ENCODE measurements around the gene CACNA2D3.

Gene CACNA2D3

GRCh38 chr3:54299169-54299935 is 177.0 kb downstream of the CACNA2D3 start:
- no peak for FAIRE-seq
- DNase-seq (ENCODE audit: insufficient read length, low spot score) = no peak
- no peak for TF ChIP-seq TAF1 (IDR thresholded peaks at IDR 0.05; ENCODE audit: low read depth, low read length)
- TF ChIP-seq POLR2AphosphoS5 (IDR thresholded peaks at IDR 0.05; ENCODE audit: low read depth, low read length) = no peak
- no peak for TF ChIP-seq POLR2A (IDR thresholded peaks at IDR 0.05; ENCODE audit: low read depth, low read length)
- no peak for TF ChIP-seq POU2F2 (IDR thresholded peaks at IDR 0.05; ENCODE audit: low read depth, low read length)
- no peak for TF ChIP-seq SPI1 (IDR thresholded peaks at IDR 0.05; ENCODE audit: low read depth, low read length)
- TF ChIP-seq PAX5 (IDR thresholded peaks at IDR 0.05; ENCODE audit: insufficient read depth, low read length, severe bottlenecking) = no peak

- TF ChIP-seq TAF1 (IDR thresholded peaks at IDR 0.05; ENCODE audit: low read depth, low read length) (no peak), PAX5 (IDR thresholded peaks at IDR 0.05; ENCODE audit: insufficient read depth, low read length, severe bottlenecking) (no peak), POLR2A (IDR thresholded peaks at IDR 0.05; ENCODE audit: low read depth, low read length) (no peak), SPI1 (IDR thresholded peaks at IDR 0.05; ENCODE audit: low read depth, low read length) (no peak), POU2F2 (IDR thresholded peaks at IDR 0.05; ENCODE audit: low read depth, low read length) (no peak), POLR2AphosphoS5 (IDR thresholded peaks at IDR 0.05; ENCODE audit: low read depth, low read length) (no peak)
- DNase-seq (ENCODE audit: insufficient read length, low spot score) (no peak), FAIRE-seq (no peak)
Measured at GRCh38 chr3:54303517-54304375, 181.4 kb downstream of the CACNA2D3 start.

DNA sequence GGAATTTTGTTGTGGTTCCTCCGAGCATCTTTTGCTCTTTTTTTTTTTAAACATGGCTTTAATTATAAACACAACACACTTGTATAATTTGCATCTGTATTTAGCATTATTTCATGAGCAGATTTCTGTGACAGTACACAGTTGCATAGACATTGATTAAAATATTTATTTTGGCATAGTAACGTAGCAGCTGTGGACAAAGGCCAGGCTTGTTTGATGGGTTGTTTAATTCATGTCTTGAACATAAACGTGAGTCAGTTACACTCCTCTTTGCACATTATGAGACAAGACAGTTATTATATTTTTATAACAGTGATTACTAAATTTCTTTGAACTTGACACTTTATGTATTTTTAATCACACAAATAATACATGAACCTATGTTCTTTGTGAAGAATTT is 182.5 kb downstream of the CACNA2D3 start:
- TF ChIP-seq TAF1 (IDR thresholded peaks at IDR 0.05; ENCODE audit: low read depth, low read length) (no peak), SPI1 (IDR thresholded peaks at IDR 0.05; ENCODE audit: low read depth, low read length) (no peak), POU2F2 (IDR thresholded peaks at IDR 0.05; ENCODE audit: low read depth, low read length) (no peak), POLR2A (IDR thresholded peaks at IDR 0.05; ENCODE audit: low read depth, low read length) (no peak), POLR2AphosphoS5 (IDR thresholded peaks at IDR 0.05; ENCODE audit: low read depth, low read length) (no peak), PAX5 (IDR thresholded peaks at IDR 0.05; ENCODE audit: insufficient read depth, low read length, severe bottlenecking) (no peak)
- FAIRE-seq = no peak
- no peak for DNase-seq (ENCODE audit: insufficient read length, low spot score)

DNA sequence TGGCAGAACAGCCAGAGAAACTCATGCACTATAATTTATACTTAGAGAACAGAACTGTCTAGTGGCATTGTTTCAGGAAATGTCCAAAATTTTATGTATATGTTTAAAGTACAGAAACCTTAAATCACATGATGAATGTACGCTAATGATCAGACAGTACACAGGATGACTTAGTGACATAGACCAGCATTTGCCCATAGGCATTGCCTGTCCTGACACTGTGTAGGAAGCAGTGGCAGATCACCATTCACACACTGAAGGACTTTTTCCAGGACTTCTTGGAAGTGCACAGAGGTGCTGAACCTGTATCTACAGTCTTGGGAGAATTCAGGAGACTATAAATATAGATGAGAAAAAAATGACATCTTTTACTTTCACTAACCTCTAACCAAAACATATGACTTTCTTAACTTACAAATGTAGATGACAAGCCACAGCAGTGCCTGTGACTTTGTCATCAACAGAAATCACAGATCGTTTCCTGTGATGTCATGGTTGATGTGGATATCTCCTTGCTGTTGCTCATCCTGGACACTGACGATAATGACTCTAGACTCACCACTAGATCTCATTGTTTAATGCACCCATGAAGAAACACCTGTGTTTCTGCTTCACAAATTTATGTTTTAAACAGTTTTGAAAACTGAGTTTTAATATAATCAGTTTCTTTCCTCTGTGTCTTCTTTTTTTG is 183.2 kb downstream of the CACNA2D3 start:
- no peak for TF ChIP-seq POLR2A (IDR thresholded peaks at IDR 0.05; ENCODE audit: low read depth, low read length)
- no peak for TF ChIP-seq POLR2AphosphoS5 (IDR thresholded peaks at IDR 0.05; ENCODE audit: low read depth, low read length)
- no peak for TF ChIP-seq SPI1 (IDR thresholded peaks at IDR 0.05; ENCODE audit: low read depth, low read length)
- TF ChIP-seq PAX5 (IDR thresholded peaks at IDR 0.05; ENCODE audit: insufficient read depth, low read length, severe bottlenecking) = no peak
- no peak for TF ChIP-seq TAF1 (IDR thresholded peaks at IDR 0.05; ENCODE audit: low read depth, low read length)
- TF ChIP-seq POU2F2 (IDR thresholded peaks at IDR 0.05; ENCODE audit: low read depth, low read length) = no peak
- no peak for FAIRE-seq
- DNase-seq (ENCODE audit: insufficient read length, low spot score) = no peak

- TF ChIP-seq POLR2A (IDR thresholded peaks at IDR 0.05; ENCODE audit: low read depth, low read length) = no peak
- TF ChIP-seq SPI1 (IDR thresholded peaks at IDR 0.05; ENCODE audit: low read depth, low read length) = no peak
- TF ChIP-seq PAX5 (IDR thresholded peaks at IDR 0.05; ENCODE audit: insufficient read depth, low read length, severe bottlenecking) = no peak
- TF ChIP-seq POLR2AphosphoS5 (IDR thresholded peaks at IDR 0.05; ENCODE audit: low read depth, low read length) = no peak
- no peak for TF ChIP-seq POU2F2 (IDR thresholded peaks at IDR 0.05; ENCODE audit: low read depth, low read length)
- TF ChIP-seq TAF1 (IDR thresholded peaks at IDR 0.05; ENCODE audit: low read depth, low read length) = no peak
- FAIRE-seq (no peak), DNase-seq (ENCODE audit: insufficient read length, low spot score) (no peak)
Measured at GRCh38 chr3:54307566-54308180, 185.3 kb downstream of the CACNA2D3 start.

- DNase-seq (ENCODE audit: insufficient read length, low spot score) (no peak), FAIRE-seq (no peak)
- no peak for TF ChIP-seq POLR2AphosphoS5 (IDR thresholded peaks at IDR 0.05; ENCODE audit: low read depth, low read length)
- no peak for TF ChIP-seq POU2F2 (IDR thresholded peaks at IDR 0.05; ENCODE audit: low read depth, low read length)
- TF ChIP-seq TAF1 (IDR thresholded peaks at IDR 0.05; ENCODE audit: low read depth, low read length) = no peak
- TF ChIP-seq POLR2A (IDR thresholded peaks at IDR 0.05; ENCODE audit: low read depth, low read length) = no peak
- no peak for TF ChIP-seq PAX5 (IDR thresholded peaks at IDR 0.05; ENCODE audit: insufficient read depth, low read length, severe bottlenecking)
- no peak for TF ChIP-seq SPI1 (IDR thresholded peaks at IDR 0.05; ENCODE audit: low read depth, low read length)
Measured at GRCh38 chr3:54309601-54310000, 187.2 kb downstream of the CACNA2D3 start.

GRCh38 chr3:54311211-54311747 is 188.9 kb downstream of the CACNA2D3 start:
- DNase-seq (ENCODE audit: insufficient read length, low spot score) (no peak), FAIRE-seq (no peak)
- TF ChIP-seq PAX5 (IDR thresholded peaks at IDR 0.05; ENCODE audit: insufficient read depth, low read length, severe bottlenecking) (no peak), TAF1 (IDR thresholded peaks at IDR 0.05; ENCODE audit: low read depth, low read length) (no peak), POLR2AphosphoS5 (IDR thresholded peaks at IDR 0.05; ENCODE audit: low read depth, low read length) (no peak), POU2F2 (IDR thresholded peaks at IDR 0.05; ENCODE audit: low read depth, low read length) (no peak), SPI1 (IDR thresholded peaks at IDR 0.05; ENCODE audit: low read depth, low read length) (no peak), POLR2A (IDR thresholded peaks at IDR 0.05; ENCODE audit: low read depth, low read length) (no peak)

- no peak for DNase-seq (ENCODE audit: insufficient read length, low spot score)
Measured at GRCh38 chr3:54312156-54312899, 190.0 kb downstream of the CACNA2D3 start.

More at GRCh38 chr3:54312156-54312899, 190.0 kb downstream of the CACNA2D3 start:
- TF ChIP-seq SPI1 (IDR thresholded peaks at IDR 0.05; ENCODE audit: low read depth, low read length) = no peak
- TF ChIP-seq PAX5 (IDR thresholded peaks at IDR 0.05; ENCODE audit: insufficient read depth, low read length, severe bottlenecking) = no peak
- TF ChIP-seq POLR2A (IDR thresholded peaks at IDR 0.05; ENCODE audit: low read depth, low read length) = no peak
- no peak for TF ChIP-seq POU2F2 (IDR thresholded peaks at IDR 0.05; ENCODE audit: low read depth, low read length)
- FAIRE-seq = no peak

Measured in GM12891 (cell line).